GM12878 (cell line): Measurements from ENCODE around the gene ATP13A2. TPM values are rescaled to one million over a fixed set of nuclear protein-coding genes. Genes with fewer than 3 reads are reported as not detected.

Source experiments
- ATAC-seq: fragments of 200-7000 bp; cut with Tn5 transposase; 3 replicates; pipeline ENCODE4 v1.9.1; 2020; ENCODE audit warnings: mild to moderate bottlenecking, moderate library complexity
- BruUV-seq: library from RNA; stranded (reverse); fragments of 400-500 nt; replicated peaks from 2 replicates; lab custom pipeline; 2021; lab: Mats Ljungman, UMichigan
- CTCF ChIA-PET: fragments of 300-600 bp; sonication (Branson Sonifier 250); formaldehyde crosslinking; extraction: SDS; loops from one replicate; lab custom pipeline; 2021; ENCODE audit warnings: inconsistent platforms; lab: Yijun Ruan, JAX
- POLR2A ChIA-PET: fragments of 350-600 bp; formaldehyde crosslinking; extraction: SDS; loops from one replicate; lab custom pipeline; 2021; ENCODE audit warnings: inconsistent platforms; lab: Charles Lee
- RAD21 ChIA-PET: fragments of 300-600 bp; sonication (Branson Sonifier 250); formaldehyde crosslinking; loops from one replicate; lab custom pipeline; 2023; ENCODE audit warnings: antibody characterized with exemption; ENCODE audit not compliant: unreplicated experiment; lab: Charles Lee
- SMC1A ChIA-PET: fragments of 300-600 bp; sonication (Branson Sonifier 250); formaldehyde crosslinking; loops from one replicate; lab custom pipeline; 2023; ENCODE audit not compliant: unreplicated experiment, uncharacterized antibody; lab: Charles Lee
- DNase-seq: peaks from one replicate; pipeline ENCODE4 v3.0.0-alpha.2; 2011; ENCODE audit warnings: low read depth, low spot score
- FAIRE-seq: peaks from 3 replicates; lab custom pipeline; 2011; peaks lifted over from hg19 to GRCh38; lab: Jason Lieb, UNC
- H2AFZ ChIP-seq: 2 replicates; pipeline ENCODE4 v1.6.0; 2011; ENCODE audit warnings: low read depth, low read length, control low read depth; ENCODE audit not compliant: control insufficient read depth
- H3K27ac ChIP-seq: 2 replicates; pipeline ENCODE4 v1.5.1; 2011; ENCODE audit warnings: control low read depth; ENCODE audit not compliant: control insufficient read depth, insufficient read depth
- H3K27me3 ChIP-seq, 2 experiments: replicated peaks in 1 of 2; 2 replicates each; pipeline versions ENCODE4 v1.6.0 to v1.6.1; 2011; ENCODE audit warnings: low read length in 1 of 2; ENCODE audit not compliant: control insufficient read depth in 2 of 2, insufficient read depth in 2 of 2
- H3K36me3 ChIP-seq, 2 experiments: 2 replicates each; pipeline ENCODE4 v1.5.1; 2011; ENCODE audit warnings: low read length in 1 of 2; ENCODE audit not compliant: control insufficient read depth in 2 of 2, insufficient read depth in 2 of 2
- H3K4me1 ChIP-seq: 2 replicates; pipeline ENCODE4 v1.6.1; 2011; ENCODE audit warnings: mild to moderate bottlenecking, low read length, moderate library complexity, mixed read lengths; ENCODE audit not compliant: control insufficient read depth, insufficient read depth
- H3K4me2 ChIP-seq: 2 replicates; pipeline ENCODE4 v1.6.0; 2011; ENCODE audit warnings: control low read depth; ENCODE audit not compliant: control insufficient read depth, insufficient read depth
- H3K4me3 ChIP-seq: fragments of 200-600 bp; sonication (generic); 2 replicates; pipeline ENCODE4 v1.5.1; 2016
- H3K79me2 ChIP-seq: 2 replicates; pipeline ENCODE4 v1.6.0; 2011; ENCODE audit warnings: low read length; ENCODE audit not compliant: control insufficient read depth, insufficient read depth
- H3K9ac ChIP-seq: 2 replicates; pipeline ENCODE4 v1.8.0; 2011; ENCODE audit warnings: low read length, control low read depth, mixed read lengths; ENCODE audit not compliant: control insufficient read depth, insufficient read depth
- H3K9me3 ChIP-seq: replicated peaks from 3 replicates; pipeline ENCODE4 v1.5.1; 2011; ENCODE audit warnings: mild to moderate bottlenecking, low read length; ENCODE audit not compliant: control insufficient read depth, insufficient read depth
- H4K20me1 ChIP-seq: 2 replicates; pipeline ENCODE4 v1.6.0; 2011; ENCODE audit not compliant: control insufficient read depth, insufficient read depth
- BCL3 ChIP-seq: IDR thresholded peaks from 2 replicates; pipeline ENCODE4 v1.6.1; 2011; ENCODE audit warnings: borderline replicate concordance, low read depth, mild to moderate bottlenecking, moderate library complexity, low read length; ENCODE audit not compliant: insufficient read depth, poor library complexity, severe bottlenecking
- HCFC1 ChIP-seq: fragments of 150-350 bp; IDR thresholded peaks from 2 replicates; pipeline ENCODE4 v1.6.1; 2014; ENCODE audit warnings: low read length
- NFYB ChIP-seq: IDR thresholded peaks from 2 replicates; pipeline ENCODE4 v1.6.1; 2011; ENCODE audit warnings: low read depth, mild to moderate bottlenecking, low read length, improper control_type of control experiment, moderate library complexity; ENCODE audit not compliant: insufficient read depth
- NKRF ChIP-seq: fragments of 450-650 bp; conservative IDR thresholded peaks from 2 replicates; pipeline ENCODE4 v1.6.1; 2017; ENCODE audit warnings: mild to moderate bottlenecking, moderate library complexity
- NR2C1 ChIP-seq: fragments of 450-650 bp; IDR thresholded peaks from 2 replicates; pipeline ENCODE4 v1.6.1; 2017; ENCODE audit warnings: antibody characterized with exemption, mild to moderate bottlenecking, moderate library complexity
- NRF1 ChIP-seq: conservative IDR thresholded peaks from 2 replicates; pipeline ENCODE4 v1.6.1; 2011; ENCODE audit warnings: mild to moderate bottlenecking, low read depth, low read length, improper control_type of control experiment
- POLR2A ChIP-seq: IDR thresholded peaks from 2 replicates; pipeline ENCODE4 v1.6.1; 2011; ENCODE audit warnings: low read depth, mild to moderate bottlenecking, low read length
- SRF ChIP-seq, 2 experiments: IDR thresholded peaks; 2 replicates each; pipeline ENCODE4 v1.6.1; 2011; ENCODE audit warnings: low read depth in 2 of 2, low read length in 2 of 2, mild to moderate bottlenecking in 1 of 2, moderate library complexity in 1 of 2
- TCF7 ChIP-seq: IDR thresholded peaks from 2 replicates; pipeline ENCODE4 v1.6.1; 2014; ENCODE audit warnings: antibody characterized with exemption, borderline replicate concordance
- WGBS: methylation state at CpG from one replicate; pipeline ENCODE4 v1.1.6; 2016; ENCODE audit warnings: low lambda C conversion rate; ENCODE audit not compliant: insufficient replicate concordance, insufficient coverage; ENCODE audit errors: missing lambda C conversion rate; 5-methylcytosine and 5-hydroxymethylcytosine counted together
- in situ Hi-C: fragments of 300-500 bp; cut with MboI; formaldehyde crosslinking; loops from 9 replicates; pipeline ENCODE4 v1.14.3; 2018; ENCODE audit warnings: mixed read lengths
- intact Hi-C: fragments of 100-400 bp; cut with micrococcal nuclease; formaldehyde crosslinking; loops from one replicate; pipeline ENCODE4 v1.14.2; 2022; ENCODE audit not compliant: unreplicated experiment
- polyA plus RNA-seq, 11 experiments: library from polyadenylated mRNA; depleted of rRNA in 4 of 11; unstranded in 6 of 11; stranded (reverse) in 5 of 11; fragments of >200 nt; fragmentation: Nextera tagmentation in 4 of 11; fragmentation: Illumina TruSeq in 1 of 11; extraction: Ambion mirVana in 4 of 11; extraction: Trizol in 1 of 11; gene quantifications; 1 replicate in 1 of 11; 2 replicates in 10 of 11; pipeline versions ENCODE4 v1.2.1 to v1.2.3, GENCODE V29; 2011 to 2016; ENCODE audit warnings: inconsistent platforms in 2 of 11, missing spikeins in 2 of 11, low read depth in 1 of 11
- total RNA-seq, 4 experiments: library from RNA; depleted of rRNA in 3 of 4; stranded (reverse); fragments of >200 nt in 3 of 4; fragmentation: Illumina TruSeq in 1 of 4; extraction: Trizol in 1 of 4; gene quantifications; 2 replicates each; pipeline versions ENCODE4 v1.2.1 to v1.2.3, GENCODE V29; 2013 to 2021
- TF ChIP-seq, protein P1 (sequence below): fragments of 450-650 bp; IDR thresholded peaks from 2 replicates; pipeline ENCODE4 v1.6.1; 2017; ENCODE audit warnings: antibody characterized with exemption, mild to moderate bottlenecking, moderate library complexity
- TF ChIP-seq, protein P2 (sequence below): fragments of 450-650 bp; IDR thresholded peaks from 2 replicates; pipeline ENCODE4 v1.6.1; 2014; ENCODE audit warnings: mild to moderate bottlenecking
- TF ChIP-seq, protein P3 (sequence below): fragments of 450-650 bp; IDR thresholded peaks from 2 replicates; pipeline ENCODE4 v1.6.1; 2017; ENCODE audit warnings: mild to moderate bottlenecking, low read depth, inconsistent platforms; ENCODE audit not compliant: poor library complexity, severe bottlenecking

Gene ATP13A2
- total and polyA plus RNA-seq, 10 of the 15 experiments (the other 5 are each of a cell fraction or from before 2014, with no cell fraction given) = 0.24 to 30.5 (median 8.0) TPM

- intact Hi-C loops = no loop called here
- CTCF ChIA-PET = no interaction called here
- Histone ChIP-seq H3K9me3 (no peaks in the 10 kb centered on the region), H3K27ac (no peak overlapping the region), H3K79me2 (no peaks in the 10 kb centered on the region), H4K20me1 (no peaks in the 10 kb centered on the region), H3K9ac (no peak overlapping the region), H3K27me3 (no peaks in the 10 kb centered on the region), H3K4me1 (no peaks in the 10 kb centered on the region), H2AFZ (no peak overlapping the region), H3K4me2 (no peak overlapping the region), H3K4me3 (no peak overlapping the region), H3K36me3 (no peaks in the 10 kb centered on the region)
- POLR2A ChIA-PET = no interaction called here
- ATAC-seq (no peak), DNase-seq (no peak), FAIRE-seq (no peak)
- SMC1A ChIA-PET = no interaction called here
- no TSS peak for BruUV-seq
- in situ Hi-C loops = no loop called here
- RAD21 ChIA-PET = no interaction called here
- WGBS = 65% methylated on average over 12 of the region's 12 CpGs
- TF ChIP-seq, protein P1, sequence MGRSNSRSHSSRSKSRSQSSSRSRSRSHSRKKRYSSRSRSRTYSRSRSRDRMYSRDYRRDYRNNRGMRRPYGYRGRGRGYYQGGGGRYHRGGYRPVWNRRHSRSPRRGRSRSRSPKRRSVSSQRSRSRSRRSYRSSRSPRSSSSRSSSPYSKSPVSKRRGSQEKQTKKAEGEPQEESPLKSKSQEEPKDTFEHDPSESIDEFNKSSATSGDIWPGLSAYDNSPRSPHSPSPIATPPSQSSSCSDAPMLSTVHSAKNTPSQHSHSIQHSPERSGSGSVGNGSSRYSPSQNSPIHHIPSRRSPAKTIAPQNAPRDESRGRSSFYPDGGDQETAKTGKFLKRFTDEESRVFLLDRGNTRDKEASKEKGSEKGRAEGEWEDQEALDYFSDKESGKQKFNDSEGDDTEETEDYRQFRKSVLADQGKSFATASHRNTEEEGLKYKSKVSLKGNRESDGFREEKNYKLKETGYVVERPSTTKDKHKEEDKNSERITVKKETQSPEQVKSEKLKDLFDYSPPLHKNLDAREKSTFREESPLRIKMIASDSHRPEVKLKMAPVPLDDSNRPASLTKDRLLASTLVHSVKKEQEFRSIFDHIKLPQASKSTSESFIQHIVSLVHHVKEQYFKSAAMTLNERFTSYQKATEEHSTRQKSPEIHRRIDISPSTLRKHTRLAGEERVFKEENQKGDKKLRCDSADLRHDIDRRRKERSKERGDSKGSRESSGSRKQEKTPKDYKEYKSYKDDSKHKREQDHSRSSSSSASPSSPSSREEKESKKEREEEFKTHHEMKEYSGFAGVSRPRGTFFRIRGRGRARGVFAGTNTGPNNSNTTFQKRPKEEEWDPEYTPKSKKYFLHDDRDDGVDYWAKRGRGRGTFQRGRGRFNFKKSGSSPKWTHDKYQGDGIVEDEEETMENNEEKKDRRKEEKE = no peak
- TF ChIP-seq, protein P2, sequence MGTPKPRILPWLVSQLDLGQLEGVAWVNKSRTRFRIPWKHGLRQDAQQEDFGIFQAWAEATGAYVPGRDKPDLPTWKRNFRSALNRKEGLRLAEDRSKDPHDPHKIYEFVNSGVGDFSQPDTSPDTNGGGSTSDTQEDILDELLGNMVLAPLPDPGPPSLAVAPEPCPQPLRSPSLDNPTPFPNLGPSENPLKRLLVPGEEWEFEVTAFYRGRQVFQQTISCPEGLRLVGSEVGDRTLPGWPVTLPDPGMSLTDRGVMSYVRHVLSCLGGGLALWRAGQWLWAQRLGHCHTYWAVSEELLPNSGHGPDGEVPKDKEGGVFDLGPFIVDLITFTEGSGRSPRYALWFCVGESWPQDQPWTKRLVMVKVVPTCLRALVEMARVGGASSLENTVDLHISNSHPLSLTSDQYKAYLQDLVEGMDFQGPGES = no peak
- TF ChIP-seq TCF7 (no peak), BCL3 (no peak), SRF (IDR thresholded peaks at IDR 0.05; ENCODE audit: low read depth in 2 of 2, low read length in 2 of 2) (no peak), NRF1 (no peak), NKRF (no peak), NFYB (no peak), NR2C1 (no peak), POLR2A (no peak), HCFC1 (no peak)
- TF ChIP-seq, protein P3, sequence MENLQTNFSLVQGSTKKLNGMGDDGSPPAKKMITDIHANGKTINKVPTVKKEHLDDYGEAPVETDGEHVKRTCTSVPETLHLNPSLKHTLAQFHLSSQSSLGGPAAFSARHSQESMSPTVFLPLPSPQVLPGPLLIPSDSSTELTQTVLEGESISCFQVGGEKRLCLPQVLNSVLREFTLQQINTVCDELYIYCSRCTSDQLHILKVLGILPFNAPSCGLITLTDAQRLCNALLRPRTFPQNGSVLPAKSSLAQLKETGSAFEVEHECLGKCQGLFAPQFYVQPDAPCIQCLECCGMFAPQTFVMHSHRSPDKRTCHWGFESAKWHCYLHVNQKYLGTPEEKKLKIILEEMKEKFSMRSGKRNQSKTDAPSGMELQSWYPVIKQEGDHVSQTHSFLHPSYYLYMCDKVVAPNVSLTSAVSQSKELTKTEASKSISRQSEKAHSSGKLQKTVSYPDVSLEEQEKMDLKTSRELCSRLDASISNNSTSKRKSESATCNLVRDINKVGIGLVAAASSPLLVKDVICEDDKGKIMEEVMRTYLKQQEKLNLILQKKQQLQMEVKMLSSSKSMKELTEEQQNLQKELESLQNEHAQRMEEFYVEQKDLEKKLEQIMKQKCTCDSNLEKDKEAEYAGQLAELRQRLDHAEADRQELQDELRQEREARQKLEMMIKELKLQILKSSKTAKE = no peak
Measured at GRCh38 chr1:16969651-16970050, 42.1 kb downstream of the ATP13A2 start.
